ENCODE data around the gene SYNPO.

SYNPO gene

GRCh38 chr5:150596826-150597225, 43.6 kb upstream of the SYNPO start:
- TF ChIP-seq, protein P1, sequence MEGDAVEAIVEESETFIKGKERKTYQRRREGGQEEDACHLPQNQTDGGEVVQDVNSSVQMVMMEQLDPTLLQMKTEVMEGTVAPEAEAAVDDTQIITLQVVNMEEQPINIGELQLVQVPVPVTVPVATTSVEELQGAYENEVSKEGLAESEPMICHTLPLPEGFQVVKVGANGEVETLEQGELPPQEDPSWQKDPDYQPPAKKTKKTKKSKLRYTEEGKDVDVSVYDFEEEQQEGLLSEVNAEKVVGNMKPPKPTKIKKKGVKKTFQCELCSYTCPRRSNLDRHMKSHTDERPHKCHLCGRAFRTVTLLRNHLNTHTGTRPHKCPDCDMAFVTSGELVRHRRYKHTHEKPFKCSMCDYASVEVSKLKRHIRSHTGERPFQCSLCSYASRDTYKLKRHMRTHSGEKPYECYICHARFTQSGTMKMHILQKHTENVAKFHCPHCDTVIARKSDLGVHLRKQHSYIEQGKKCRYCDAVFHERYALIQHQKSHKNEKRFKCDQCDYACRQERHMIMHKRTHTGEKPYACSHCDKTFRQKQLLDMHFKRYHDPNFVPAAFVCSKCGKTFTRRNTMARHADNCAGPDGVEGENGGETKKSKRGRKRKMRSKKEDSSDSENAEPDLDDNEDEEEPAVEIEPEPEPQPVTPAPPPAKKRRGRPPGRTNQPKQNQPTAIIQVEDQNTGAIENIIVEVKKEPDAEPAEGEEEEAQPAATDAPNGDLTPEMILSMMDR (IDR thresholded peaks at IDR 0.05; ENCODE audit: control insufficient read depth, extremely low read depth, insufficient read depth): no peak
- DNase-seq (ENCODE audit: low read depth): no peak
- H3K4me3 ChIP-seq (ENCODE audit: low read depth, low read length): no peak overlapping the region

DNA sequence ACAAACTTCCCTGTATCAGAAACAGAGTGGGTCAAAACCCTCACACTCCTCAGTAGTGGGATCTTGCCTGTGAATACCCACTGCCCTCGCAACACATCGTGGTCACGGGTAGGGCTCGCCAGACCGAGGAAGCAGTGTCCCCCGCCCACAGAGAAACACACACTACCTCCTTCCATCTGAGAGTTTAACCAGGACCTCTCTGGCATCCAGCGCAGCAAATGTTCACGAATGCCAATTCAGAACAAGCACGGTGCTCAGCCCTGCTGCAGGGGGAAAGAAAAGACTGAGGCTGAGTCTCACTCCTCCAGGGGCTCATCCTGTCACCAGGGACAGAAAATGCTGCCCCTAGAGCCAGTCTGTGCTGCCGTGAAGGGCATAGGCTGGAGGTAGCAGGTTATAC, 42.5 kb upstream of the SYNPO start:
- TF ChIP-seq, protein P1 (IDR thresholded peaks at IDR 0.05; ENCODE audit: control insufficient read depth, extremely low read depth, insufficient read depth): no peak
- DNase-seq (ENCODE audit: low read depth): no peak
- no peak overlapping the region for H3K4me3 ChIP-seq (ENCODE audit: low read depth, low read length)

- TF ChIP-seq, protein P1 (IDR thresholded peaks at IDR 0.05; ENCODE audit: control insufficient read depth, extremely low read depth, insufficient read depth): no peak
- DNase-seq (ENCODE audit: low read depth): no peak
These were observed 41.6 kb upstream of the SYNPO start for GRCh38 chr5:150598821-150599273.

GRCh38 chr5:150599281-150599680, 41.2 kb upstream of the SYNPO start:
- DNase-seq (ENCODE audit: low read depth): no peak
- H3K4me3 ChIP-seq (ENCODE audit: low read depth, low read length): no peak overlapping the region

More at GRCh38 chr5:150598821-150599273, 41.6 kb upstream of the SYNPO start:
- H3K4me3 ChIP-seq (ENCODE audit: low read depth, low read length): no peak overlapping the region

GRCh38 chr5:150599917-150600511, 40.4 kb upstream of the SYNPO start:
- H3K4me3 ChIP-seq (ENCODE audit: low read depth, low read length): no peak overlapping the region
- no peak for DNase-seq (ENCODE audit: low read depth)
- TF ChIP-seq, protein P1 (IDR thresholded peaks at IDR 0.05; ENCODE audit: control insufficient read depth, extremely low read depth, insufficient read depth): no peak

More at GRCh38 chr5:150599281-150599680, 41.2 kb upstream of the SYNPO start:
- TF ChIP-seq, protein P1 (IDR thresholded peaks at IDR 0.05; ENCODE audit: control insufficient read depth, extremely low read depth, insufficient read depth): no peak

DNA sequence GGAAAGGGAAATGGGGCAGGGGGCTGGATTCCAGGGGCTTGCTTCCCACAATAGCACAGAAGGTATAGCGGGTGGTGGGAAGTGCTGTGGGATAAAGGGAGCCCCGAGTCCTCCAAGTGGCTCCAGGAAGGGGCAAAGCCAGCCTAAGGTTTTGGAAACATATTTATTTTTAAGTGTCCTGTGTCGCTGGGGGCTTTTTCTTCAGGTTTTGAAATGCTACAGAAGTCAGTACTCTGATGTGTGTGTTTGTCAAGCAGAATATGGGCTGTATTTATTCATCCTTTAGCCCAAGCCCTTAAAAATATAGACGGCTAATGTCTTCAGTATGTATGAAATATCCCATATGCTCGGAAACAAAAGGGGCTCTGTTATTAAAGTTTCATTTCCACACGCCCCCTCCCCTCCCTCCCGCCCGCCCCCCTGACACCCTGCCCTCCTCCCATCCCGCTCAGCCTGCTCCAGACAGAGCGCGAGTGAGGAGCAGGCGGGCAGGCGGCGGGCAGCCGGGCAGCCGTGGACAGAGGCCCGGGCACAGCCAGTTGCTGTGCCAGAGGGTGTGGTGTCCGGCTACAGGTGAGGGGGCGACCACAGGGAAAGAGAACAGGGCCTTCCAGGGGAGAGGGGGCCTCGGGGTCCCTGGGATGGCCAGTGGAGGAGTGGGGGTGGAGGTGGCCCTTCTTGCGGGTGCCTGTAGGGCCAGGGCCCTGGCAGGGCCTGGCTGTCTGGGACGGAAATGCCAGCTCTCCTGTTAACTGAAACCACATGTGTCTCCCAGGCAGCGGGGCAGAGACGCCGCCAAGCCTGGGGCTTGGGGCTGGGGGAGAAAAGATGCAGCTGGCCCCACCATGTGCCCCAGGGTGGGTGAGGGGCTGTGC, 39.6 kb upstream of the SYNPO start:
- no peak for DNase-seq (ENCODE audit: low read depth)
- TF ChIP-seq, protein P1 (IDR thresholded peaks at IDR 0.05; ENCODE audit: control insufficient read depth, extremely low read depth, insufficient read depth): no peak
- H3K4me3 ChIP-seq (ENCODE audit: low read depth, low read length): no peak overlapping the region

All from LNCaP clone FGC (cell line).